ENCODE results near the gene IDI1.
A peak's percentile ranks its signal among the peaks of the same experiment; 100 is the strongest.

IDI1 gene

GRCh38 chr10:1083581-1083980 lies 34.7 kb upstream of the IDI1 start:
- no peak for ATAC-seq
- TF ChIP-seq CSDC2 (CRISPR knock-in tag; IDR thresholded peaks at IDR 0.05) (no peak), ESRRG (CRISPR knock-in tag; IDR thresholded peaks at IDR 0.05) (no peak), TOX (CRISPR knock-in tag; IDR thresholded peaks at IDR 0.05; ENCODE audit: borderline replicate concordance) (no peak), TSHZ2 (CRISPR knock-in tag; IDR thresholded peaks at IDR 0.05) (no peak), TCF4 (CRISPR knock-in tag; IDR thresholded peaks at IDR 0.05; ENCODE audit: borderline replicate concordance) (no peak), PPARA (CRISPR knock-in tag; IDR thresholded peaks at IDR 0.05; ENCODE audit: borderline replicate concordance) (no peak), ZNF8 (CRISPR knock-in tag; IDR thresholded peaks at IDR 0.05) (no peak), BACH2 (CRISPR knock-in tag; IDR thresholded peaks at IDR 0.05; ENCODE audit: borderline replicate concordance) (no peak)

- no peak for ATAC-seq
- TF ChIP-seq POU6F1 (CRISPR knock-in tag; IDR thresholded peaks at IDR 0.05; ENCODE audit: borderline replicate concordance, low read depth): no peak
- TF ChIP-seq TOX (CRISPR knock-in tag; IDR thresholded peaks at IDR 0.05; ENCODE audit: borderline replicate concordance): no peak
- TF ChIP-seq ISL1 (CRISPR knock-in tag; IDR thresholded peaks at IDR 0.05): no peak
- no peak for TF ChIP-seq ZFP3 (CRISPR knock-in tag; IDR thresholded peaks at IDR 0.05)
- no peak for TF ChIP-seq CSDC2 (CRISPR knock-in tag; IDR thresholded peaks at IDR 0.05)
- no peak for TF ChIP-seq BACH2 (CRISPR knock-in tag; IDR thresholded peaks at IDR 0.05; ENCODE audit: borderline replicate concordance)
- no peak for TF ChIP-seq ZNF565 (CRISPR knock-in tag; conservative IDR thresholded peaks at IDR 0.05; ENCODE audit: low read depth)
- TF ChIP-seq ZC3H10 (CRISPR knock-in tag; IDR thresholded peaks at IDR 0.05): no peak
- no peak for TF ChIP-seq PATZ1 (CRISPR knock-in tag; IDR thresholded peaks at IDR 0.05; ENCODE audit: borderline replicate concordance)
- no peak for TF ChIP-seq TCF4 (CRISPR knock-in tag; IDR thresholded peaks at IDR 0.05; ENCODE audit: borderline replicate concordance)
- no peak for TF ChIP-seq SNAI2 (CRISPR knock-in tag; IDR thresholded peaks at IDR 0.05)
- TF ChIP-seq OSR1 (CRISPR knock-in tag; IDR thresholded peaks at IDR 0.05): no peak
- TF ChIP-seq GLIS3 (CRISPR knock-in tag; IDR thresholded peaks at IDR 0.05): no peak
- TF ChIP-seq ZNF70 (CRISPR knock-in tag; IDR thresholded peaks at IDR 0.05): no peak
- TF ChIP-seq ESRRG (CRISPR knock-in tag; IDR thresholded peaks at IDR 0.05): no peak
These were observed 29.7 kb upstream of the IDI1 start for GRCh38 chr10:1078668-1079067.

GRCh38 chr10:1074748-1075308 lies 25.9 kb upstream of the IDI1 start:
- no peak for TF ChIP-seq ZNF70 (CRISPR knock-in tag; IDR thresholded peaks at IDR 0.05)
- no peak for TF ChIP-seq ESRRG (CRISPR knock-in tag; IDR thresholded peaks at IDR 0.05)
- no peak for TF ChIP-seq ZFP30 (CRISPR knock-in tag; IDR thresholded peaks at IDR 0.05)
- no peak for TF ChIP-seq ARNTL (CRISPR knock-in tag; IDR thresholded peaks at IDR 0.05; ENCODE audit: borderline replicate concordance, low read depth)
- no peak for TF ChIP-seq ZFP3 (CRISPR knock-in tag; IDR thresholded peaks at IDR 0.05)
- no peak for TF ChIP-seq PPARA (CRISPR knock-in tag; IDR thresholded peaks at IDR 0.05; ENCODE audit: borderline replicate concordance)
- TF ChIP-seq POU6F1 (CRISPR knock-in tag; IDR thresholded peaks at IDR 0.05; ENCODE audit: borderline replicate concordance, low read depth): no peak
- TF ChIP-seq CSRNP3 (CRISPR knock-in tag; IDR thresholded peaks at IDR 0.05): no peak
- TF ChIP-seq TCF4 (CRISPR knock-in tag; IDR thresholded peaks at IDR 0.05; ENCODE audit: borderline replicate concordance): no peak
- no peak for TF ChIP-seq PATZ1 (CRISPR knock-in tag; IDR thresholded peaks at IDR 0.05; ENCODE audit: borderline replicate concordance)
- TF ChIP-seq ZNF565 (CRISPR knock-in tag; conservative IDR thresholded peaks at IDR 0.05; ENCODE audit: low read depth): no peak
- peak; percentile 32; the same call in 1 of the 3 replicates for ATAC-seq

Data from SK-N-SH treated with all-trans-retinoic acid at 6 μM for 48 hours (cell line).